ENCODE measurements around the gene S100A1.

DNA sequence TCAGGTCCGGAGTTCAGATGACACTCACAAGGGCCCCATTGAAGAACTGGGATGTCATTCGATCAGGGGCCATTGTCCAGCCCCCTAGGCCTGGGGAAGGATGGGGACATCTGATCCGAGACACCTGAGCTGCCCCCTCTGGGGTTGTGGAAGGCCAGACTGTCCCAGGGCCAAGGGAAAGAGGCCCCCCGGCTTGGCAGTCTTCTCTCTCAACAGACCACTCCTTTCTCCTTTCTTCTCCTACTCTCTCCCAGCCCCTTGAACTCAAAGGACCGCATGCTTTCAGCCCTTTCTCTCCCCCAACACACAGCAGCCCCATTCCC is 1.1 kb downstream of the S100A1 start:
- TF ChIP-seq EZH2 (IDR thresholded peaks at IDR 0.05; ENCODE audit: borderline replicate concordance, low read depth, low read length, poor library complexity, severe bottlenecking) (no peak), CTCF (conservative IDR thresholded peaks at IDR 0.05; ENCODE audit: low read depth, low read length) (no peak)

Measured in A673 (cell line).